CD4-positive, CD25-positive, alpha-beta regulatory T cell (primary cell): Measurements from ENCODE around the gene NME3. TPM values are rescaled to one million over a fixed set of nuclear protein-coding genes. Genes with fewer than 3 reads are reported as not detected.

Source experiments
- ATAC-seq, 2 donors: fragments of 150-1000 bp; cut with Tn5 transposase; one replicate each; pipeline ENCODE4 v1.10.0; 2021; ENCODE audit warnings: low read depth in 2 of 2, moderate number of reproducible peaks in 2 of 2, moderate library complexity in 1 of 2
- DNase-seq, 3 donors: peaks; one replicate each; pipeline versions ENCODE4 v3.0.0 to v3.0.0-alpha.2; 2012 to 2022; ENCODE audit warnings: mixed read lengths in 1 of 3
- H3K27ac ChIP-seq: one replicate; pipeline ENCODE4 v1.7.0; 2013; ENCODE audit warnings: mild to moderate bottlenecking, low read length; ENCODE audit not compliant: insufficient read depth, poor library complexity, severe bottlenecking
- H3K27me3 ChIP-seq: one replicate; pipeline ENCODE4 v1.7.0; 2013; ENCODE audit warnings: low read length; ENCODE audit not compliant: control insufficient read depth, insufficient read depth
- H3K36me3 ChIP-seq: one replicate; pipeline ENCODE4 v1.7.0; 2013; ENCODE audit warnings: mild to moderate bottlenecking, low read length, moderate library complexity; ENCODE audit not compliant: control insufficient read depth, insufficient read depth
- H3K4me1 ChIP-seq: 2 replicates; pipeline ENCODE4 v1.7.0; 2013; ENCODE audit warnings: mild to moderate bottlenecking, low read length; ENCODE audit not compliant: insufficient read depth, control insufficient read depth, poor library complexity, severe bottlenecking
- H3K4me3 ChIP-seq: one replicate; pipeline ENCODE4 v1.7.0; 2013; ENCODE audit warnings: low read depth, mild to moderate bottlenecking, low read length, moderate library complexity
- H3K9me3 ChIP-seq, 2 experiments: 1 replicate in 1 of 2; 2 replicates in 1 of 2; pipeline ENCODE4 v1.7.0; 2013; ENCODE audit warnings: low read length in 2 of 2, mild to moderate bottlenecking in 1 of 2, moderate library complexity in 1 of 2; ENCODE audit not compliant: control insufficient read depth in 2 of 2
- H3K27ac Mint-ChIP-seq, 3 donors: one replicate each; pipeline ENCODE4 v1.8.0; 2020 to 2022; ENCODE audit warnings: mild to moderate bottlenecking in 3 of 3, mixed read lengths in 3 of 3, moderate library complexity in 2 of 3
- H3K27me3 Mint-ChIP-seq: one replicate; pipeline ENCODE4 v1.8.0; 2022; ENCODE audit warnings: mild to moderate bottlenecking, mixed read lengths
- H3K36me3 Mint-ChIP-seq: one replicate; pipeline ENCODE4 v1.8.0; 2020; ENCODE audit warnings: mixed read lengths
- H3K4me1 Mint-ChIP-seq, 4 donors: one replicate each; pipeline ENCODE4 v1.8.0; 2020 to 2022; ENCODE audit warnings: mixed read lengths in 4 of 4, mild to moderate bottlenecking in 1 of 4
- H3K4me3 Mint-ChIP-seq, 4 donors: one replicate each; pipeline ENCODE4 v1.8.0; 2020 to 2022; ENCODE audit warnings: mild to moderate bottlenecking in 4 of 4, mixed read lengths in 4 of 4, moderate library complexity in 3 of 4
- H3K9me3 Mint-ChIP-seq, 7 donors: one replicate each; pipeline ENCODE4 v1.8.0; 2020 to 2022; ENCODE audit warnings: mixed read lengths in 7 of 7, mild to moderate bottlenecking in 3 of 7, moderate library complexity in 2 of 7
- polyA plus RNA-seq, 4 donors: library from polyadenylated mRNA; unstranded; fragments of 300-500 nt; fragmentation: Illumina TruSeq; gene quantifications; one replicate each; pipeline ENCODE4 v1.2.3, GENCODE V29; 2021
- total RNA-seq: library from RNA; stranded (reverse); gene quantifications from one replicate; pipeline ENCODE4 v1.2.3, GENCODE V29; 2022

Gene NME3
- total RNA-seq (45.1 TPM), polyA plus RNA-seq (100 to 1,000 TPM in 1 of 4 donors, 10 to 100 TPM in 3; 63.8 to 101 (median 75.0) TPM)

DNA sequence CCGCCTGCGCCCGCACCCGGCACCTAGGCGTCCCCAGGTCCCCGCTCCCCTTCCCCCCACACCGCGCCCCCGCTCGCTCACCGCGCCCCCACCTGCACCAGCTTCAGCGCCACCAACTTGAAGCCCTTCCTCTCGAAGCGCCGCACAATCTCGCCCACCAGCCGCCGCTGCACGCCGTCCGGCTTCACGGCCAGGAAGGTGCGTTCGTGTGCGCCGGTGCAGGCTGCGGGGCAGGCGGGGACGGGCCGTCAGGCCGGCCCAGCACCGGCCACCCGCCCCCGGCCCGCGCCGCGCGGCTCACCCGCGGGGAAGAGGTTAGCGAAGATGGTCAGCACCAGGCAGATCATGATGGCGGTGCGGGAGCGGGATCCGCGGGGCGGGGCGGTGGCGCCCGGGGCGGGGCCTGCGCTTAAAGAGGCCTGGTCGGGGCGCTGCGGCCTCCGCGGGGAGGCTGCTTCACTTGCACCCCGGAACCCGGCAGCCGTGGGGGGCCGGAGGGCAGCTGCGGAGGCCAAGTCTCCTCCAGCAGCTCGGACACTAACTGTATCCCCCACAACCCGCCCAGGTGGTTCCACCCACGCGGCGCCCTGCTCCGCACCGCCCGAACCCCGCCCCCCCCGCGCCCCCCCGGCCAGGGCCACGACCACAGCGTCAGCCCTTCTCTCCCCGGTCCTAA, at the start of gene NME3:
NME3 (minus strand) TSS at position 356 of the 676 bp plus-strand sequence; CDS start at position 347, 9 bp downstream.
- Mint-ChIP-seq H3K9me3 (no peaks in the 10 kb centered on the region), H3K27me3 (no peaks in the 10 kb centered on the region), H3K4me3 (peak within 1 kb of the TSS; percentile 89 to 98 (median 97)), H3K36me3 (peaks cover 3% of the 10 kb centered on the region), H3K4me1 (peaks cover 0 to 18% (median 1%) of the 10 kb centered on the region in 4 donors), H3K27ac (peak within 1 kb of the TSS; percentile 85 to 97 (median 97))
- DNase-seq (peak; percentile 64 to 76 (median 73)), ATAC-seq (peak; percentile 56 to 58)
- Histone ChIP-seq H3K27ac (peak within 1 kb of the TSS; percentile 85), H3K9me3 (no peaks in the 10 kb centered on the region), H3K4me3 (peak within 1 kb of the TSS; percentile 77), H3K4me1 (peaks cover 46% of the 10 kb centered on the region), H3K36me3 (peaks cover 2% of the 10 kb centered on the region), H3K27me3 (no peaks in the 10 kb centered on the region)

GRCh38 chr16:1820946-1821290, 49.6 kb upstream of the NME3 start:
- Histone ChIP-seq H3K27me3 (no peaks in the 10 kb centered on the region), H3K4me1 (peaks cover 24% of the 10 kb centered on the region), H3K4me3 (no peak overlapping the region), H3K27ac (no peak overlapping the region), H3K9me3 (no peaks in the 10 kb centered on the region), H3K36me3 (peaks cover 28% of the 10 kb centered on the region)
- Mint-ChIP-seq H3K4me1 (peaks cover 0 to 22% (median 12%) of the 10 kb centered on the region in 4 donors), H3K4me3 (peak overlapping the region in 1 of 4 donors; percentile 54), H3K9me3 (no peaks in the 10 kb centered on the region), H3K27me3 (no peaks in the 10 kb centered on the region), H3K27ac (peak overlapping the region in 1 of 3 donors; percentile 26), H3K36me3 (no peaks in the 10 kb centered on the region)
- DNase-seq: no peak
- ATAC-seq: no peak

GRCh38 chr16:1820096-1820945, 49.0 kb upstream of the NME3 start:
- Histone ChIP-seq H3K27ac (no peak overlapping the region), H3K4me1 (peaks cover 18% of the 10 kb centered on the region), H3K4me3 (no peak overlapping the region), H3K9me3 (no peaks in the 10 kb centered on the region), H3K36me3 (peaks cover 31% of the 10 kb centered on the region), H3K27me3 (no peaks in the 10 kb centered on the region)
- Mint-ChIP-seq H3K4me1 (peaks cover 0 to 16% (median 13%) of the 10 kb centered on the region in 4 donors), H3K27me3 (no peaks in the 10 kb centered on the region), H3K27ac (no peak overlapping the region), H3K4me3 (no peak overlapping the region), H3K36me3 (peaks cover 4% of the 10 kb centered on the region), H3K9me3 (no peaks in the 10 kb centered on the region)
- ATAC-seq: no peak
- DNase-seq: no peak

DNA sequence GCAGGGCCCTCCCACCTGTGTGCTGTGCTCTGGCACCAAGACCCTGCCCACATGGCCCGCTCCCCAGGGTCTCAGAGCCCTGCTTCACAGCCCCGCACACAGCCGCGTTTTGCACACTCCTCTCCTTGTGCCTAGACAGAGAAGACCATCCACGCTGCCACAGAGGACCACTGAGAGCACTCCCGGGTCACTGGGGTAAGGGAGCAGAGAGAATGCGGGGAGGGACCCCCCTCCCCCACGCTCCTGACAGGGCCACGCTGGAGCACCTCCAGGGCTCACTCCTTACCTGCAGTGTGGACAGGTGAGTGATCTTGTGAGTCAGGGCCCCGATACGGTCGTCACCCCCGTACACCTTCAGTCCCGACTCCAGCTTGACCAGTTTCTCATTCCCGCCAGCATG, 48.3 kb upstream of the NME3 start:
- H3K27me3 Mint-ChIP-seq: no peaks in the 10 kb centered on the region
- DNase-seq (no peak), ATAC-seq (no peak)
- Histone ChIP-seq H3K4me3 (no peak overlapping the region), H3K4me1 (peaks cover 11% of the 10 kb centered on the region), H3K27me3 (no peaks in the 10 kb centered on the region), H3K27ac (no peak overlapping the region), H3K9me3 (no peaks in the 10 kb centered on the region), H3K36me3 (peaks cover 37% of the 10 kb centered on the region)
- peaks cover 0 to 10% (median 10%) of the 10 kb centered on the region in 4 donors for H3K4me1 Mint-ChIP-seq
- H3K4me3 Mint-ChIP-seq: no peak overlapping the region
- H3K36me3 Mint-ChIP-seq: peaks cover 9% of the 10 kb centered on the region
- H3K27ac Mint-ChIP-seq: no peak overlapping the region
- H3K9me3 Mint-ChIP-seq: no peaks in the 10 kb centered on the region

- no peaks in the 10 kb centered on the region for H3K27me3 ChIP-seq
- no peaks in the 10 kb centered on the region for H3K9me3 Mint-ChIP-seq
- H3K36me3 ChIP-seq: peaks cover 37% of the 10 kb centered on the region
- DNase-seq (no peak), ATAC-seq (no peak)
- H3K4me1 Mint-ChIP-seq: peaks cover 0 to 7% (median 4%) of the 10 kb centered on the region in 4 donors
- no peaks in the 10 kb centered on the region for H3K27me3 Mint-ChIP-seq
- H3K4me1 ChIP-seq: peaks cover 7% of the 10 kb centered on the region
- no peaks in the 10 kb centered on the region for H3K9me3 ChIP-seq
- H3K27ac Mint-ChIP-seq: no peak overlapping the region
- peaks cover 9% of the 10 kb centered on the region for H3K36me3 Mint-ChIP-seq
- H3K4me3 ChIP-seq: no peak overlapping the region
- no peak overlapping the region for H3K27ac ChIP-seq
- no peak overlapping the region for H3K4me3 Mint-ChIP-seq
Observed at GRCh38 chr16:1818873-1819525, 47.7 kb upstream of the NME3 start.

DNA sequence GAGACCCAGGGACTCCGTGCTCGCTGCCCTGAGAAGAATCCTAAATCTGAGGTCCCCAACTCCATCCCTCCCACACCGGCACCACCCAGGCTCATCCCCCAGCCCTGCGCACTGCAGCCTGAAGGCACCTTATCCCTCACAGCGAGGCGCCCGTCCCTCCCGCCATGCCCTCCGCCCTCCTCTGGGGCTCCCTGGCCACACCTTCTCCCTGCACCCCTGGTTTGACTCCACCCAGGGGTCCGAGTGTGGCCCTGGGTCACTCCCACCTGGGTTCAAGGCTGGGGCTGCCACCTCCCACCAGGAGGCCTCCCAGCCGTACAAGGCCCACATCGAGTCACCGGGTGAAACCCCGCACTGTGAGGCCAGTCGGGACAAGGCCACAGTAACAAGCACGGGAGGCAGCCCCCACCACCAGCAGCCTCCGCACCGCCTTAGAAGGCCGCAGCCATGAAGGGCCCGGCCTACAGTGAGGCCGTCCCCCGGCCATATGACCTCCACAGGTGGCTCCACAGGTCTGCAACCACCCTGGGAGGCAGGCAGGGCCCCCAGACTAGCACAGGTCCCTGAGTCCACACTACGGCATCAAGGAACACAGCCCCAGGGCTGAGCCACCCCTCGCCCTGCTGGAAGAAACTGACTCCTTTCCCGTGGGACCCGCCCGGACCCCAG, 47.0 kb upstream of the NME3 start:
- no peak for DNase-seq
- Mint-ChIP-seq H3K4me1 (peaks cover 0 to 6% (median 2%) of the 10 kb centered on the region in 4 donors), H3K9me3 (no peaks in the 10 kb centered on the region), H3K27ac (no peak overlapping the region), H3K36me3 (peaks cover 15% of the 10 kb centered on the region), H3K27me3 (no peaks in the 10 kb centered on the region), H3K4me3 (no peak overlapping the region)
- H3K27me3 ChIP-seq: no peaks in the 10 kb centered on the region
- H3K4me3 ChIP-seq: no peak overlapping the region
- H3K9me3 ChIP-seq: no peaks in the 10 kb centered on the region
- no peak for ATAC-seq
- H3K4me1 ChIP-seq: peaks cover 3% of the 10 kb centered on the region
- peaks cover 44% of the 10 kb centered on the region for H3K36me3 ChIP-seq
- H3K27ac ChIP-seq: no peak overlapping the region

DNA sequence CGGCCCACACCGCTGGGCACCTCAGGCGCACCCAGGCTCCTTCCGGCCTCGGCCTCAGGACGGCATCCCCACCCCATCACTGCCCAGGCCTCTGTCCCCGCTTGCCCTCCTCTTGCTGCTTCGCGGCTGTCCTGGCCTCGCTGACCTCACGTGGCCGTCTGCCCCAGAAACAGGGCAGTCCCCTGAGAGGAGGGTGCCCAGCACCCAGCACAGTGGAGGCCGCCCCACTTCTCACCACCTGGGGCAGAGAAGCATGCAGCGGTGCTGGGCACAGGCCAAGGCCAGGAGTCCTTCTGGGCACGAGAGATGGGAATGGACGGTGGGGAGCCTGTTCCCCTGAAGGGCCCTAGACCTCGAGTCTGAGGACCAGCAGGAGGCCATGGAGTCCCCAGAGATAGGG, 46.4 kb upstream of the NME3 start:
- H3K36me3 ChIP-seq: peaks cover 46% of the 10 kb centered on the region
- no peak overlapping the region for H3K4me3 ChIP-seq
- Mint-ChIP-seq H3K9me3 (no peaks in the 10 kb centered on the region), H3K27me3 (no peaks in the 10 kb centered on the region), H3K4me3 (no peak overlapping the region), H3K4me1 (peaks cover 0 to 9% (median 7%) of the 10 kb centered on the region in 4 donors), H3K27ac (no peak overlapping the region), H3K36me3 (peaks cover 19% of the 10 kb centered on the region)
- H3K4me1 ChIP-seq: peaks cover 3% of the 10 kb centered on the region
- no peaks in the 10 kb centered on the region for H3K9me3 ChIP-seq
- H3K27me3 ChIP-seq: no peaks in the 10 kb centered on the region
- no peak for ATAC-seq
- no peak for DNase-seq
- H3K27ac ChIP-seq: no peak overlapping the region
